ENCODE measurements around the gene TEX53.

DNA sequence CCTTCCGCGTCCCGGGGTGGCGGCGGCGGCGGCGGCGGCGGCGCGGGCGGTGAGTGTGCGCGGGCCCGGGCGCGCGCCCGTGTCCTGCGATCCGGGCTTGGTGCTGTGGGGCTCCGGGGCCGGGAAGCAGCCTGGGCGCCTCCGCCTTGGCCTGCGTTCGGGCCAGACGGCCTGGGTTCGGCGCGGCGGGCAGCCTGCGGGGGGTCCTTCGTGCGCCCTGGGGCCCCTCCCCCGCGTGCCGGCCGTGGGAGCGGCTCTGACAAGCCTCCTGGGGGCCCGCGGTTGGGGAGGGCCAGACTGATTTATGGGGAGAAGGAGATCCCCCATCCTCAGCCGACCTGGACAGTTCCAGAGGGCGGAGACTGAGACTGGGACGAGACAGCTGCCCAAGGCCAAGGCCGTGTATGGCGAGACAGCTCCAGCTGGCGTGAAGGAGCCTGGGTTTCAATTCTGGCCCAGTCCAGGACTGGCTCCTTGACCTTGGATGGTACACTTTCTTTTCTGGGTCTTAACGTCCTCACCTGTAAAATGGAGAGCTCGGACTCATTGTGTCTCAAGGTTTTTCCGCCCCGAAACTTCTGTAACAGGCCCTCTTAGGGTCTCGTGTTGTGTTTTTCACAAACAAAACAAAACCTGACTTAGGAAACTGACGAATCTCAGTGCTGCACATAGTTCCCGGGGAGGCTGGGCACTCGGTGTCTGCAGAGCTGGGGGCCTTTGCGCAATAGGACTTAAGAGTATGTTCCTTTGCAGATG, 45.9 kb downstream of the TEX53 start:
- TF ChIP-seq POLR2A (IDR thresholded peaks at IDR 0.05): peak in 1 of 2 donors; percentile 12
- TF ChIP-seq, protein P1, sequence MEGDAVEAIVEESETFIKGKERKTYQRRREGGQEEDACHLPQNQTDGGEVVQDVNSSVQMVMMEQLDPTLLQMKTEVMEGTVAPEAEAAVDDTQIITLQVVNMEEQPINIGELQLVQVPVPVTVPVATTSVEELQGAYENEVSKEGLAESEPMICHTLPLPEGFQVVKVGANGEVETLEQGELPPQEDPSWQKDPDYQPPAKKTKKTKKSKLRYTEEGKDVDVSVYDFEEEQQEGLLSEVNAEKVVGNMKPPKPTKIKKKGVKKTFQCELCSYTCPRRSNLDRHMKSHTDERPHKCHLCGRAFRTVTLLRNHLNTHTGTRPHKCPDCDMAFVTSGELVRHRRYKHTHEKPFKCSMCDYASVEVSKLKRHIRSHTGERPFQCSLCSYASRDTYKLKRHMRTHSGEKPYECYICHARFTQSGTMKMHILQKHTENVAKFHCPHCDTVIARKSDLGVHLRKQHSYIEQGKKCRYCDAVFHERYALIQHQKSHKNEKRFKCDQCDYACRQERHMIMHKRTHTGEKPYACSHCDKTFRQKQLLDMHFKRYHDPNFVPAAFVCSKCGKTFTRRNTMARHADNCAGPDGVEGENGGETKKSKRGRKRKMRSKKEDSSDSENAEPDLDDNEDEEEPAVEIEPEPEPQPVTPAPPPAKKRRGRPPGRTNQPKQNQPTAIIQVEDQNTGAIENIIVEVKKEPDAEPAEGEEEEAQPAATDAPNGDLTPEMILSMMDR (IDR thresholded peaks at IDR 0.05): no peak
- TF ChIP-seq EP300 (IDR thresholded peaks at IDR 0.05): no peak
